Panc1 (cell line): ENCODE measurements around the gene GDI2. TPM values are rescaled to one million over a fixed set of nuclear protein-coding genes. Genes with fewer than 3 reads are reported as not detected.

ENCODE experiments used
- ATAC-seq: fragments of 200-7000 bp; cut with Tn5 transposase; 2 replicates; pipeline ENCODE4 v1.9.1; 2020; ENCODE audit warnings: mild to moderate bottlenecking, moderate library complexity
- BruUV-seq: library from RNA; stranded (reverse); fragments of 400-500 nt; replicated peaks from 2 replicates; lab custom pipeline; 2021; lab: Mats Ljungman, UMichigan
- CTCF ChIA-PET: fragments of 300-600 bp; sonication (Branson Sonifier 250); formaldehyde crosslinking; loops from one replicate; lab custom pipeline; 2022; ENCODE audit warnings: antibody characterized with exemption; lab: Charles Lee
- POLR2A ChIA-PET: fragments of 300-600 bp; sonication (Branson Sonifier 250); formaldehyde crosslinking; loops from one replicate; lab custom pipeline; 2022; ENCODE audit warnings: antibody characterized with exemption; lab: Charles Lee
- DNase-seq: peaks from one replicate; pipeline ENCODE4 v3.0.0-alpha.2; 2010; ENCODE audit warnings: low read depth, low spot score
- H3K27ac ChIP-seq: 2 replicates; pipeline ENCODE4 v1.5.1; 2011; ENCODE audit warnings: mild to moderate bottlenecking, low read length, inconsistent platforms
- H3K27me3 ChIP-seq: fragments of 200-500 bp; sonication (Bioruptor generic); 2 replicates; pipeline ENCODE4 v1.6.0; 2014; ENCODE audit warnings: low read length, inconsistent platforms; ENCODE audit not compliant: control insufficient read depth, insufficient read depth
- H3K36me3 ChIP-seq: fragments of 200-500 bp; sonication (Bioruptor generic); 2 replicates; pipeline ENCODE4 v1.5.1; 2014; ENCODE audit warnings: inconsistent platforms, mild to moderate bottlenecking, low read length, moderate library complexity; ENCODE audit not compliant: control insufficient read depth, insufficient read depth
- H3K4me1 ChIP-seq: 2 replicates; pipeline ENCODE4 v1.5.1; 2011; ENCODE audit warnings: inconsistent platforms, mild to moderate bottlenecking, low read length, moderate library complexity; ENCODE audit not compliant: control insufficient read depth, insufficient read depth
- H3K4me3 ChIP-seq, 2 experiments: 2 replicates each; pipeline ENCODE4 v1.5.1; 2011 to 2012; ENCODE audit warnings: low read depth in 2 of 2, low read length in 2 of 2, mild to moderate bottlenecking in 2 of 2, inconsistent platforms in 1 of 2, moderate library complexity in 1 of 2
- H3K9me3 ChIP-seq: fragments of 200-500 bp; sonication (Bioruptor generic); 2 replicates; pipeline ENCODE4 v1.5.1; 2014; ENCODE audit warnings: low read depth, mild to moderate bottlenecking, inconsistent platforms, low read length, moderate library complexity; ENCODE audit not compliant: control insufficient read depth, insufficient read depth
- POLR2AphosphoS5 ChIP-seq: IDR thresholded peaks from 2 replicates; pipeline ENCODE4 v1.6.1; 2012; ENCODE audit warnings: mild to moderate bottlenecking, low read depth, low read length, moderate library complexity
- SIN3A ChIP-seq: IDR thresholded peaks from 2 replicates; pipeline ENCODE4 v1.6.1; 2012; ENCODE audit warnings: low read depth, mild to moderate bottlenecking, low read length, moderate library complexity, borderline replicate concordance; ENCODE audit not compliant: insufficient read depth
- TCF7L2 ChIP-seq: IDR thresholded peaks from 2 replicates; pipeline ENCODE4 v1.6.1; 2011; ENCODE audit warnings: mild to moderate bottlenecking, low read depth, low read length, inconsistent platforms
- in situ Hi-C: cut with HindIII; loops from 2 replicates; pipeline ENCODE4 v1.10.0; 2016; ENCODE audit warnings: low sequenced_read_pairs, low pct_unique_long_range_greater_than_20kb
- intact Hi-C: fragments of 100-400 bp; cut with micrococcal nuclease; formaldehyde crosslinking; loops from one replicate; pipeline ENCODE4 v1.10.0; 2022; ENCODE audit not compliant: unreplicated experiment
- total RNA-seq: library from RNA; stranded (reverse); gene quantifications from one replicate; pipeline ENCODE4 v1.2.1, GENCODE V29; 2021; ENCODE audit not compliant: unreplicated experiment
- TF ChIP-seq, protein P1 (sequence below): fragments of 450-650 bp; IDR thresholded peaks from 2 replicates; pipeline ENCODE4 v1.5.1; 2017; ENCODE audit warnings: mild to moderate bottlenecking
- TF ChIP-seq, protein P2 (sequence below), 2 experiments: IDR thresholded peaks; 2 replicates each; pipeline ENCODE4 v1.6.1; 2011 to 2012; ENCODE audit warnings: low read depth in 2 of 2, control low read depth in 1 of 2, low read length in 1 of 2, mild to moderate bottlenecking in 1 of 2, moderate library complexity in 1 of 2; ENCODE audit not compliant: insufficient read depth in 1 of 2

The GDI2 gene
- total RNA-seq, 1 experiment from 2014 or later = 130 TPM

DNA sequence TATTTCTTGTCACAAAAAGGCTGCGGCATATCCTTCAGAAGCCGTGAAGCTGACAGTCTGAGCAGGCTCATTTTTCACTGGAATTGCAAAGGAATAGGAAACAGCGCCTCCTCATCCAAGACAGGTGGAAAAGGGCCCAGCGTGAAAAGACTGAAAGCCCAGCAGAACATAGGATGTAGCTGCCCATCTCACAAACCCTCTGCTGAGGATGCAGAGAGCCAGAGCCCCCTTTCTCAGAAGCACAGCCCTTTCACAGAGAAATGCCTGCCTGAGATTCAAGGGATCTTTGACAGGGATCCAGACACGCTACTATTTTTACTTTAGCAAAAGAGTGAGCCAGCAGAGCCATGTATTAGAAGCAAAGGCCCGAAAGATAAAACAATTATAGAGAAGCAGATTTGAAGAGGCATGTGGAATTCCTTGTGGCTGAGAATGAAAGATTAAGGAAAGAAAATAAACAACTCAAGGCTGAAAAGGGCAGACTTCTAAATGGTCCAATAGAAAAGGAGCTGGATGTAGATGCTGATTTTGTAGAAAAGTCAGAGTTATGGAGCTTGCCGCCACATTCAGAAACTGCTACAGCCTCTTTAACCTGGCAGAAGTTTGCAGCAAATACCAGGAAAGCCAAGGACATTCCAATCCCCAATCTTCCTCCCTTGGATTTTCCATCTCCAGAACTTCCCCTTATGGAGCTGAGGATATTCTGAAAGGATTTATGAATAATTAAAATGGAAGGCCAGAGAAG, 36.9 kb downstream of the GDI2 start:
- H3K27me3 ChIP-seq = no peaks in the 10 kb centered on the region
- H3K27ac ChIP-seq = no peak overlapping the region
- ChIA-PET CTCF (no interaction called here), POLR2A (no interaction called here)
- in situ Hi-C loops = no loop called here
- peaks cover 2% of the 10 kb centered on the region; the same call in 1 of the 2 replicates for H3K36me3 ChIP-seq
- H3K4me1 ChIP-seq = no peaks in the 10 kb centered on the region
- intact Hi-C loops = no loop called here
- no peak overlapping the region for H3K4me3 ChIP-seq
- DNase-seq (no peak), ATAC-seq (no peak)
- H3K9me3 ChIP-seq = no peaks in the 10 kb centered on the region
- no peak for TF ChIP-seq POLR2AphosphoS5
- TF ChIP-seq, protein P1, sequence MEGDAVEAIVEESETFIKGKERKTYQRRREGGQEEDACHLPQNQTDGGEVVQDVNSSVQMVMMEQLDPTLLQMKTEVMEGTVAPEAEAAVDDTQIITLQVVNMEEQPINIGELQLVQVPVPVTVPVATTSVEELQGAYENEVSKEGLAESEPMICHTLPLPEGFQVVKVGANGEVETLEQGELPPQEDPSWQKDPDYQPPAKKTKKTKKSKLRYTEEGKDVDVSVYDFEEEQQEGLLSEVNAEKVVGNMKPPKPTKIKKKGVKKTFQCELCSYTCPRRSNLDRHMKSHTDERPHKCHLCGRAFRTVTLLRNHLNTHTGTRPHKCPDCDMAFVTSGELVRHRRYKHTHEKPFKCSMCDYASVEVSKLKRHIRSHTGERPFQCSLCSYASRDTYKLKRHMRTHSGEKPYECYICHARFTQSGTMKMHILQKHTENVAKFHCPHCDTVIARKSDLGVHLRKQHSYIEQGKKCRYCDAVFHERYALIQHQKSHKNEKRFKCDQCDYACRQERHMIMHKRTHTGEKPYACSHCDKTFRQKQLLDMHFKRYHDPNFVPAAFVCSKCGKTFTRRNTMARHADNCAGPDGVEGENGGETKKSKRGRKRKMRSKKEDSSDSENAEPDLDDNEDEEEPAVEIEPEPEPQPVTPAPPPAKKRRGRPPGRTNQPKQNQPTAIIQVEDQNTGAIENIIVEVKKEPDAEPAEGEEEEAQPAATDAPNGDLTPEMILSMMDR = 0 out of 2 replicates have a peak, but pooled peaks have one; percentile 9
- BruUV-seq = no TSS peak

GRCh38 chr10:5775685-5776084, 37.5 kb downstream of the GDI2 start:
- in situ Hi-C loops = no loop called here
- ChIA-PET CTCF (no interaction called here), POLR2A (no interaction called here)
- DNase-seq = no peak
- Histone ChIP-seq H3K27me3 (no peaks in the 10 kb centered on the region), H3K27ac (no peak overlapping the region), H3K4me3 (no peak overlapping the region), H3K9me3 (no peaks in the 10 kb centered on the region), H3K4me1 (no peaks in the 10 kb centered on the region), H3K36me3 (peaks cover 2% of the 10 kb centered on the region; the same call in 1 of the 2 replicates)
- intact Hi-C loops = no loop called here
- ATAC-seq = no peak
- TF ChIP-seq, protein P2, sequence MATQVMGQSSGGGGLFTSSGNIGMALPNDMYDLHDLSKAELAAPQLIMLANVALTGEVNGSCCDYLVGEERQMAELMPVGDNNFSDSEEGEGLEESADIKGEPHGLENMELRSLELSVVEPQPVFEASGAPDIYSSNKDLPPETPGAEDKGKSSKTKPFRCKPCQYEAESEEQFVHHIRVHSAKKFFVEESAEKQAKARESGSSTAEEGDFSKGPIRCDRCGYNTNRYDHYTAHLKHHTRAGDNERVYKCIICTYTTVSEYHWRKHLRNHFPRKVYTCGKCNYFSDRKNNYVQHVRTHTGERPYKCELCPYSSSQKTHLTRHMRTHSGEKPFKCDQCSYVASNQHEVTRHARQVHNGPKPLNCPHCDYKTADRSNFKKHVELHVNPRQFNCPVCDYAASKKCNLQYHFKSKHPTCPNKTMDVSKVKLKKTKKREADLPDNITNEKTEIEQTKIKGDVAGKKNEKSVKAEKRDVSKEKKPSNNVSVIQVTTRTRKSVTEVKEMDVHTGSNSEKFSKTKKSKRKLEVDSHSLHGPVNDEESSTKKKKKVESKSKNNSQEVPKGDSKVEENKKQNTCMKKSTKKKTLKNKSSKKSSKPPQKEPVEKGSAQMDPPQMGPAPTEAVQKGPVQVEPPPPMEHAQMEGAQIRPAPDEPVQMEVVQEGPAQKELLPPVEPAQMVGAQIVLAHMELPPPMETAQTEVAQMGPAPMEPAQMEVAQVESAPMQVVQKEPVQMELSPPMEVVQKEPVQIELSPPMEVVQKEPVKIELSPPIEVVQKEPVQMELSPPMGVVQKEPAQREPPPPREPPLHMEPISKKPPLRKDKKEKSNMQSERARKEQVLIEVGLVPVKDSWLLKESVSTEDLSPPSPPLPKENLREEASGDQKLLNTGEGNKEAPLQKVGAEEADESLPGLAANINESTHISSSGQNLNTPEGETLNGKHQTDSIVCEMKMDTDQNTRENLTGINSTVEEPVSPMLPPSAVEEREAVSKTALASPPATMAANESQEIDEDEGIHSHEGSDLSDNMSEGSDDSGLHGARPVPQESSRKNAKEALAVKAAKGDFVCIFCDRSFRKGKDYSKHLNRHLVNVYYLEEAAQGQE (IDR thresholded peaks at IDR 0.05; ENCODE audit: insufficient read depth in 1 of 2, low read depth in 2 of 2, low read length in 1 of 2) = no peak
- TF ChIP-seq SIN3A (no peak), POLR2AphosphoS5 (no peak), TCF7L2 (no peak)
- TF ChIP-seq, protein P1 = no peak
- no TSS peak for BruUV-seq
